ENCODE measurements around the gene NPAS3. TPM values are rescaled to one million over a fixed set of nuclear protein-coding genes. Genes with fewer than 3 reads are reported as not detected.

The NPAS3 gene
- total and polyA plus RNA-seq, 2 of the 13 experiments (the other 11 are each of a cell fraction or from before 2014, with no cell fraction given), result not detected

DNA sequence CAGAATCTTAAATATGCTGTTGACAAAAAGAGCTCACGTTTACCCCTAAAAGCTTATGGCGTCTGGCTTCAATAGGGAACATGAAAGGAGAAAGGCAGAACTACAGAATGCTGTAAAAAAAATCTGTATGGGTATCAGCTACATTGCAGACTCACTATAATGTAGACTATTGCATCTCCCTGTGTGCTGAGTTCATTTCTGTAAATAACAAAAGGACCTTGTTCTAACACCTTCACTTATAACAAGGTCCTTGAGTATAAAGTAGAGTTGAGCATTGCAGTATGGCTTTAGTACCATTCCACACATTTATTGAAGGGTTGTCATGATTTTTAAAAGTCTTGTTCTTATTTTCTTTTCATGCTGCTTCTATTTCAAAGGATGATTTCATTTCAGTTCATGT lies 165.3 kb downstream of the NPAS3 start:
- no peak overlapping the region for H2AFZ ChIP-seq (ENCODE audit: low read length)
- no TSS peak for BruUV-seq (replicated peaks)
- intact Hi-C loops (cut with micrococcal nuclease; ENCODE audit: unreplicated experiment), result no loop called here
- no peak overlapping the region for H3K27ac ChIP-seq (ENCODE audit: extremely low read length, insufficient read depth, low read length)
- no peaks in the 10 kb centered on the region for H4K20me1 ChIP-seq (ENCODE audit: insufficient read depth, low read length)
- H3K4me1 ChIP-seq (ENCODE audit: insufficient read depth, low read length), result no peaks in the 10 kb centered on the region
- FAIRE-seq (no peak), ATAC-seq (no peak), DNase-seq (ENCODE audit: low spot score) (no peak)
- POLR2A ChIA-PET, result no interaction called here
- CTCF ChIA-PET (ENCODE audit: low intra/inter-chr PET ratio, low total read pairs), result no interaction called here
- peaks cover 73% of the 10 kb centered on the region for H3K9me3 ChIP-seq (ENCODE audit: low read length)
- in situ Hi-C loops (cut with HindIII; ENCODE audit: extremely low pct_ligation_motif_present, low pct_unique_long_range_greater_than_20kb), result no loop called here
- no peak overlapping the region for H3K9ac ChIP-seq (ENCODE audit: insufficient read depth, low read depth, low read length)
- no peaks in the 10 kb centered on the region for H3K27me3 ChIP-seq (ENCODE audit: control insufficient read depth in 1 of 2, insufficient read depth in 2 of 2, low read length in 2 of 2)
- 10% methylated on average over 2 of the region's 2 CpGs for WGBS (ENCODE audit: low lambda C conversion rate)
- no peaks in the 10 kb centered on the region for H3K36me3 ChIP-seq (replicated peaks in 1 of 2; ENCODE audit: control insufficient read depth in 1 of 2, insufficient read depth in 2 of 2, low read length in 2 of 2)
- no peaks in the 10 kb centered on the region for H3K79me2 ChIP-seq (ENCODE audit: insufficient read depth, low read length)
- no peak overlapping the region for H3K4me3 ChIP-seq (replicated peaks in 1 of 3; ENCODE audit: insufficient read depth in 1 of 3, low read depth in 2 of 3, low read length in 3 of 3)
- no peak overlapping the region for H3K4me2 ChIP-seq (ENCODE audit: low read depth, low read length)
- TF ChIP-seq, protein P1, sequence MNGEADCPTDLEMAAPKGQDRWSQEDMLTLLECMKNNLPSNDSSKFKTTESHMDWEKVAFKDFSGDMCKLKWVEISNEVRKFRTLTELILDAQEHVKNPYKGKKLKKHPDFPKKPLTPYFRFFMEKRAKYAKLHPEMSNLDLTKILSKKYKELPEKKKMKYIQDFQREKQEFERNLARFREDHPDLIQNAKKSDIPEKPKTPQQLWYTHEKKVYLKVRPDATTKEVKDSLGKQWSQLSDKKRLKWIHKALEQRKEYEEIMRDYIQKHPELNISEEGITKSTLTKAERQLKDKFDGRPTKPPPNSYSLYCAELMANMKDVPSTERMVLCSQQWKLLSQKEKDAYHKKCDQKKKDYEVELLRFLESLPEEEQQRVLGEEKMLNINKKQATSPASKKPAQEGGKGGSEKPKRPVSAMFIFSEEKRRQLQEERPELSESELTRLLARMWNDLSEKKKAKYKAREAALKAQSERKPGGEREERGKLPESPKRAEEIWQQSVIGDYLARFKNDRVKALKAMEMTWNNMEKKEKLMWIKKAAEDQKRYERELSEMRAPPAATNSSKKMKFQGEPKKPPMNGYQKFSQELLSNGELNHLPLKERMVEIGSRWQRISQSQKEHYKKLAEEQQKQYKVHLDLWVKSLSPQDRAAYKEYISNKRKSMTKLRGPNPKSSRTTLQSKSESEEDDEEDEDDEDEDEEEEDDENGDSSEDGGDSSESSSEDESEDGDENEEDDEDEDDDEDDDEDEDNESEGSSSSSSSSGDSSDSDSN (CRISPR knock-in tag; IDR thresholded peaks at IDR 0.05), result no peak
- TF ChIP-seq RNF219 (CRISPR knock-in tag; IDR thresholded peaks at IDR 0.05) (no peak), KLF15 (CRISPR knock-in tag; IDR thresholded peaks at IDR 0.05; ENCODE audit: borderline replicate concordance) (no peak), CEBPG (CRISPR knock-in tag; IDR thresholded peaks at IDR 0.05) (no peak), NCOA1 (CRISPR knock-in tag; IDR thresholded peaks at IDR 0.05) (no peak), ZBTB38 (CRISPR knock-in tag; IDR thresholded peaks at IDR 0.05) (no peak), THYN1 (CRISPR knock-in tag; IDR thresholded peaks at IDR 0.05; ENCODE audit: borderline replicate concordance, low read depth) (no peak), ELF4 (CRISPR knock-in tag; IDR thresholded peaks at IDR 0.05; ENCODE audit: borderline replicate concordance) (no peak), SNRNP70 (IDR thresholded peaks at IDR 0.05; ENCODE audit: low read depth, low read length) (no peak), ARNT2 (CRISPR knock-in tag; IDR thresholded peaks at IDR 0.05; ENCODE audit: low read depth) (no peak), SMARCE1 (IDR thresholded peaks at IDR 0.05; ENCODE audit: borderline replicate concordance) (no peak), TOE1 (CRISPR knock-in tag; IDR thresholded peaks at IDR 0.05) (no peak), CBX2 (IDR thresholded peaks at IDR 0.05; ENCODE audit: low read depth, low read length) (no peak), CBX2 (CRISPR knock-in tag; IDR thresholded peaks at IDR 0.05; ENCODE audit: low read depth) (no peak), ZNF839 (CRISPR knock-in tag; IDR thresholded peaks at IDR 0.05; ENCODE audit: borderline replicate concordance) (no peak), ZNF446 (CRISPR knock-in tag; IDR thresholded peaks at IDR 0.05) (no peak), CREM (IDR thresholded peaks at IDR 0.05) (no peak), CREM (CRISPR knock-in tag; IDR thresholded peaks at IDR 0.05) (no peak)
- TF ChIP-seq, protein P2, sequence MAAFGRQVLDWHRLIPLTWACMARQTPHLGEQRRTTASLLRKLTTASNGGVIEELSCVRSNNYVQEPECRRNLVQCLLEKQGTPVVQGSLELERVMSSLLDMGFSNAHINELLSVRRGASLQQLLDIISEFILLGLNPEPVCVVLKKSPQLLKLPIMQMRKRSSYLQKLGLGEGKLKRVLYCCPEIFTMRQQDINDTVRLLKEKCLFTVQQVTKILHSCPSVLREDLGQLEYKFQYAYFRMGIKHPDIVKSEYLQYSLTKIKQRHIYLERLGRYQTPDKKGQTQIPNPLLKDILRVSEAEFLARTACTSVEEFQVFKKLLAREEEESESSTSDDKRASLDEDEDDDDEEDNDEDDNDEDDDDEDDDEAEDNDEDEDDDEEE (CRISPR knock-in tag; IDR thresholded peaks at IDR 0.05), result no peak

Measured in HepG2 (cell line).